HCT116 (cell line): ENCODE data around the gene ALDOC. TPM values are rescaled to one million over a fixed set of nuclear protein-coding genes. Genes with fewer than 3 reads are reported as not detected.

ENCODE experiments used
- ATAC-seq: fragments of 200-7000 bp; cut with Tn5 transposase; 2 replicates; pipeline ENCODE4 v1.9.1; 2020; ENCODE audit warnings: mild to moderate bottlenecking, moderate library complexity
- BruUV-seq: library from RNA; stranded (reverse); fragments of 400-500 nt; replicated peaks from 2 replicates; lab custom pipeline; 2021; lab: Mats Ljungman, UMichigan
- CTCF ChIA-PET: fragments of 300-600 bp; sonication (Branson Sonifier 250); formaldehyde crosslinking; loops from one replicate; lab custom pipeline; 2021; ENCODE audit warnings: antibody characterized with exemption; lab: Charles Lee
- POLR2A ChIA-PET: fragments of 300-600, 350-600 bp; sonication (Branson Sonifier 250); formaldehyde crosslinking; loops from one replicate; lab custom pipeline; 2021; ENCODE audit warnings: antibody characterized with exemption; lab: Charles Lee
- RAD21 ChIA-PET, 2 experiments: fragments of 300-600 bp; sonication (Branson Sonifier 250); formaldehyde crosslinking; loops; one replicate each; lab custom pipeline; 2023; ENCODE audit warnings: low total read pairs in 2 of 2; ENCODE audit not compliant: uncharacterized antibody in 2 of 2, unreplicated experiment in 2 of 2, low non-redundant PET in 1 of 2; lab: Charles Lee
- DNase-seq: peaks from one replicate; pipeline ENCODE4 v3.0.0-alpha.2; 2010; ENCODE audit warnings: low read depth, low spot score
- H2AFZ ChIP-seq: fragments of 200-600 bp; shearing (Covaris generic), sonication (generic); 2 replicates; pipeline ENCODE4 v1.6.1; 2017; ENCODE audit warnings: low read depth, mixed run types, mixed read lengths, antibody characterized with exemption, low read length; ENCODE audit not compliant: poor library complexity, severe bottlenecking
- H3K27ac ChIP-seq: 2 replicates; pipeline ENCODE4 v1.5.1; 2012; ENCODE audit warnings: low read depth, low read length
- H3K27me3 ChIP-seq: fragments of 200-600 bp; sonication (generic); 2 replicates; pipeline ENCODE4 v1.6.1; 2016; ENCODE audit warnings: mixed run types, low read length, mixed read lengths; ENCODE audit not compliant: insufficient read depth
- H3K36me3 ChIP-seq, 2 experiments: fragments of 200-500 bp in 1 of 2; fragments of 200-600 bp in 1 of 2; sonication (Bioruptor generic) in 1 of 2; sonication (generic) in 1 of 2; 2 replicates each; pipeline versions ENCODE4 v1.5.1 to v1.6.1; 2014 to 2016; ENCODE audit warnings: low read length in 2 of 2, inconsistent platforms in 1 of 2, mixed read lengths in 1 of 2, mixed run types in 1 of 2; ENCODE audit not compliant: insufficient read depth in 2 of 2, control insufficient read depth in 1 of 2
- H3K4me1 ChIP-seq, 2 experiments: fragments of 200-600 bp in 1 of 2; sonication (generic) in 1 of 2; 2 replicates each; pipeline versions ENCODE4 v1.5.1 to v1.6.1; 2012 to 2017; ENCODE audit warnings: low read length in 2 of 2, inconsistent platforms in 1 of 2, mild to moderate bottlenecking in 1 of 2, mixed read lengths in 1 of 2, mixed run types in 1 of 2, moderate library complexity in 1 of 2; ENCODE audit not compliant: insufficient read depth in 2 of 2, control insufficient read depth in 1 of 2
- H3K4me2 ChIP-seq: fragments of 200-600 bp; sonication (generic); 2 replicates; pipeline ENCODE4 v1.6.1; 2017; ENCODE audit warnings: mixed run types, low read length, mixed read lengths
- H3K4me3 ChIP-seq, 2 experiments: fragments of 200-600 bp in 1 of 2; sonication (generic) in 1 of 2; replicated peaks in 1 of 2; 2 replicates each; pipeline ENCODE4 v1.5.1; 2011 to 2016; ENCODE audit warnings: low read length in 2 of 2, control low read depth in 1 of 2, low read depth in 1 of 2, mild to moderate bottlenecking in 1 of 2, mixed read lengths in 1 of 2, mixed run types in 1 of 2
- H3K79me2 ChIP-seq: fragments of 200-600 bp; sonication (generic); 2 replicates; pipeline ENCODE4 v1.6.1; 2017; ENCODE audit warnings: mild to moderate bottlenecking, mixed run types, low read length, moderate library complexity, mixed read lengths; ENCODE audit not compliant: insufficient read depth
- H3K9ac ChIP-seq: fragments of 200-600 bp; sonication (generic); 2 replicates; pipeline ENCODE4 v1.6.1; 2016; ENCODE audit warnings: low read length, mixed read lengths
- H3K9me2 ChIP-seq: fragments of 200-600 bp; sonication (generic), shearing (Covaris generic); 2 replicates; pipeline ENCODE4 v1.6.1; 2017; ENCODE audit warnings: mixed run types, mild to moderate bottlenecking, moderate library complexity; ENCODE audit not compliant: insufficient read depth
- H3K9me3 ChIP-seq, 2 experiments: fragments of 200-500 bp in 1 of 2; fragments of 200-600 bp in 1 of 2; sonication (Bioruptor generic) in 1 of 2; sonication (generic) in 1 of 2; 2 replicates each; pipeline ENCODE4 v1.6.1; 2014 to 2017; ENCODE audit warnings: low read length in 2 of 2, mixed read lengths in 2 of 2, inconsistent platforms in 1 of 2, low read depth in 1 of 2, mild to moderate bottlenecking in 1 of 2, mixed run types in 1 of 2, moderate library complexity in 1 of 2; ENCODE audit not compliant: control insufficient read depth in 1 of 2, insufficient read depth in 1 of 2
- H4K20me1 ChIP-seq: fragments of 200-600 bp; sonication (generic), shearing (Covaris generic); 2 replicates; pipeline ENCODE4 v1.6.1; 2017; ENCODE audit warnings: mixed run types, mild to moderate bottlenecking, moderate library complexity; ENCODE audit not compliant: insufficient read depth
- CEBPB ChIP-seq: IDR thresholded peaks from 2 replicates; pipeline ENCODE4 v1.6.1; 2012; ENCODE audit warnings: low read depth
- EZH2 ChIP-seq: fragments of 200-600 bp; sonication (generic); IDR thresholded peaks from 2 replicates; pipeline ENCODE4 v1.6.1; 2017; ENCODE audit warnings: antibody characterized with exemption, mixed run types
- FOSL1 ChIP-seq: IDR thresholded peaks from 2 replicates; pipeline ENCODE4 v1.6.1; 2012; ENCODE audit warnings: low read depth
- MAX ChIP-seq: IDR thresholded peaks from 2 replicates; pipeline ENCODE4 v1.6.1; 2012
- POLR2A ChIP-seq: IDR thresholded peaks from 2 replicates; pipeline ENCODE4 v1.7.0; 2011; ENCODE audit warnings: borderline replicate concordance; ENCODE audit not compliant: insufficient read depth, insufficient read length; ENCODE audit errors: extremely low read depth
- POLR2AphosphoS5 ChIP-seq: IDR thresholded peaks from 2 replicates; pipeline ENCODE4 v1.6.1; 2011; ENCODE audit warnings: mild to moderate bottlenecking, low read depth, low read length, moderate library complexity
- RAD21 ChIP-seq: IDR thresholded peaks from 2 replicates; pipeline ENCODE4 v1.6.1; 2012; ENCODE audit warnings: low read depth, mild to moderate bottlenecking
- ZBTB33 ChIP-seq: IDR thresholded peaks from 2 replicates; pipeline ENCODE4 v1.6.1; 2011; ENCODE audit warnings: mild to moderate bottlenecking, low read length, moderate library complexity; ENCODE audit not compliant: insufficient replicate concordance; ENCODE audit errors: extremely low read depth
- ZFX ChIP-seq: fragments of 450-650 bp; IDR thresholded peaks from 2 replicates; pipeline ENCODE4 v1.6.1; 2017
- ZNF274 ChIP-seq: fragments of 200-500 bp; sonication (Bioruptor generic); IDR thresholded peaks from 2 replicates; pipeline ENCODE4 v1.6.1; 2014; ENCODE audit warnings: mild to moderate bottlenecking, low read depth, low read length, inconsistent platforms
- intact Hi-C: fragments of 100-400 bp; cut with micrococcal nuclease; formaldehyde crosslinking; loops from 2 replicates; pipeline ENCODE4 v1.10.0; 2022
- total RNA-seq: library from RNA; stranded (reverse); gene quantifications from one replicate; pipeline ENCODE4 v1.2.1, GENCODE V29; 2021; ENCODE audit not compliant: unreplicated experiment

Gene ALDOC
- total RNA-seq, 1 experiment from 2014 or later: 82.8 TPM

- no peak overlapping the region for H3K4me3 ChIP-seq
- ATAC-seq (no peak), DNase-seq (no peak)
- H3K27me3 ChIP-seq: no peaks in the 10 kb centered on the region
- no peaks in the 10 kb centered on the region for H3K9me2 ChIP-seq
- H3K9ac ChIP-seq: no peak overlapping the region
- TF ChIP-seq FOSL1 (no peak), POLR2AphosphoS5 (no peak), EZH2 (no peak), RAD21 (no peak), ZNF274 (no peak), POLR2A (no peak), ZBTB33 (no peak), CEBPB (no peak), ZFX (no peak), MAX (no peak)
- TF ChIP-seq, all 23 proteins: peak for 0
- H3K27ac ChIP-seq: no peak overlapping the region
- RAD21 ChIA-PET: no interaction called here
- TSS peak; percentile 45 for BruUV-seq
- no peaks in the 10 kb centered on the region for H3K9me3 ChIP-seq
- POLR2A ChIA-PET: no interaction called here
- peaks cover 0 to 20% of the 10 kb centered on the region in 2 experiments; a peak in 3 of 4 replicates for H3K4me1 ChIP-seq
- peaks cover 0 to 4% of the 10 kb centered on the region in 2 experiments; a peak in 1 of 4 replicates for H3K36me3 ChIP-seq
- CTCF ChIA-PET: no interaction called here
- no peak overlapping the region for H2AFZ ChIP-seq
- intact Hi-C loops: no loop called here
- H3K4me2 ChIP-seq: no peak overlapping the region
- no peaks in the 10 kb centered on the region for H4K20me1 ChIP-seq
- H3K79me2 ChIP-seq: peaks cover 32% of the 10 kb centered on the region
Measured at GRCh38 chr17:28569446-28569845, 7.2 kb downstream of the ALDOC start.
